ENCODE measurements around the gene RAB32.

RAB32 gene

DNA sequence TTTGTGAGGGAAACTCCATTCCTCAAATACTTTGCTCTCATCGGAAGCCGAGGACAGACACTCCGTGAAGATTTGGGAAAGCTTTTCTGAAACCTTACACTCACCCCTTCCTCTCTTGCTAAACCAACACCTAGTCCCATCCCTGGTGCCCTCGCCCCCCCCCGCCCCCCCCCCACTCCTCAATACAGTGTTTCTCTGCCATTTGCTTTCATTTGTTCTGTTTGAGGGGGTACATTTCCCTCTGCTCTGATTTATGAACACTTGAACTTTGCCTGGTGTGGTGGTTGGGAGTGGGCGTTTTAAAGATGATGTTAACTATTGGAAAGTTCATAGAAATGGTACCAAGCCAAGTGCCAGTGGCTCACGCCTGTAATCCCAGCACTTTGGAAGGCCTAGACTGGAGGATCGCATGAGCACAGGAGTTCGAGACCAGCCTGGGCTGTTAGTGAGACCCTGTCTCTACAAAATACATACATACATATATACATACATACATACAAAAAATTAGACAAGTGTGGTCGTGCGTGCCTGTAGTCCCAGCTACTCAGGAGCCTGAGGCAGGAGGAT, 1.1 kb downstream of the RAB32 start:
- peaks cover 0 to 4% of the 10 kb centered on the region in 2 experiments for H3K36me3 ChIP-seq (ENCODE audit: control insufficient read depth in 1 of 2, insufficient read depth in 2 of 2, low read length in 2 of 2)
- H3K4ac ChIP-seq (ENCODE audit: low read depth, low read length), result peak overlapping the region; percentile 94
- peaks cover 0 to 6% of the 10 kb centered on the region in 2 experiments for H3K4me1 ChIP-seq (ENCODE audit: control insufficient read depth in 1 of 2, insufficient read depth in 2 of 2, low read length in 2 of 2)
- H2BK12ac ChIP-seq (ENCODE audit: low read length), result no peak overlapping the region
- no peak overlapping the region for H4K12ac ChIP-seq (ENCODE audit: low read depth, low read length)
- H3K14ac ChIP-seq (ENCODE audit: low read length), result peak overlapping the region; percentile 83
- H3K9me3 ChIP-seq (ENCODE audit: insufficient read depth, low read depth, low read length), result no peaks in the 10 kb centered on the region
- no peak overlapping the region for H2BK120ac ChIP-seq (ENCODE audit: insufficient read depth, low read length, poor library complexity)
- H3K18ac ChIP-seq (ENCODE audit: low read length), result no peak overlapping the region
- WGBS (ENCODE audit: extremely low coverage, insufficient coverage, insufficient read length), result no CpG with 5 or more reads among the region's 11 CpGs
- peak overlapping the region; percentile 73 for H3K4me2 ChIP-seq (ENCODE audit: low read length)
- H3K79me1 ChIP-seq (ENCODE audit: low read length), result peaks cover 16% of the 10 kb centered on the region
- peaks cover 16% of the 10 kb centered on the region for H3K79me2 ChIP-seq (ENCODE audit: control insufficient read depth, insufficient read depth, low read length, poor library complexity)
- H3K27me3 ChIP-seq (ENCODE audit: insufficient read depth, low read length), result no peaks in the 10 kb centered on the region
- H2AFZ ChIP-seq (ENCODE audit: insufficient read depth, low read length, poor library complexity), result no peak overlapping the region
- H3K23ac ChIP-seq (ENCODE audit: low read length), result no peak overlapping the region
- H4K91ac ChIP-seq (ENCODE audit: low read depth, low read length), result peak overlapping the region; percentile 78
- H3K27ac ChIP-seq (ENCODE audit: low read depth, low read length), result peak overlapping the region; percentile 79
- no peak overlapping the region for H2AK5ac ChIP-seq (ENCODE audit: low read length)
- no peak for DNase-seq
- H2BK5ac ChIP-seq (ENCODE audit: low read depth, low read length, poor library complexity), result peak overlapping the region; percentile 74
- H3K9ac ChIP-seq (ENCODE audit: low read length), result peak overlapping the region; percentile 89
- H3K4me3 ChIP-seq (ENCODE audit: low read depth, low read length), result peak overlapping the region; percentile 85
- no peak overlapping the region for H4K8ac ChIP-seq (ENCODE audit: low read depth, low read length)

DNA sequence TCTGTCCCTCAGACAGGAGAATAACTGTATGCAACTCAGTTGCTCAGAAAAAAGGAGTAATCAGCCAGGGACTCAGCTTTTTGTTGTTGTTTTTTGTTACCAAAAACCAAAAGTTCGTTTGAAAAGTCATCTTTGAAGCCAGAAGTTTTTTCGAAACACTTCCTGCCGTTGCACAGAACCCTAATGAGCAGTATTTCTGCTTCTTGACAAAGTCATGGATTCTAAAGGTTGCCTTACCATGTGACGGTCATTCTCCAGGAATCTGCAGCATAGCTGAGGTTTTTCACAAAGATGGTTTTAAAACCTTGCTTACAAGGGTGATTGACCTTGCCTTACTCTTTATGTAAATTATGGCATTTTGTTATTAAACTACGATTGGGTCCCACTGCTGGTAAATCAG, 1.9 kb downstream of the RAB32 start:
- Histone ChIP-seq H4K8ac (ENCODE audit: low read depth, low read length) (no peak overlapping the region), H3K27me3 (ENCODE audit: insufficient read depth, low read length) (no peaks in the 10 kb centered on the region), H3K36me3 (ENCODE audit: control insufficient read depth in 1 of 2, insufficient read depth in 2 of 2, low read length in 2 of 2) (peaks cover 4 to 7% of the 10 kb centered on the region in 2 experiments), H3K9ac (ENCODE audit: low read length) (no peak overlapping the region), H2BK120ac (ENCODE audit: insufficient read depth, low read length, poor library complexity) (no peak overlapping the region), H2AK5ac (ENCODE audit: low read length) (no peak overlapping the region), H3K4me2 (ENCODE audit: low read length) (peak overlapping the region; percentile 73), H3K4me1 (ENCODE audit: control insufficient read depth in 1 of 2, insufficient read depth in 2 of 2, low read length in 2 of 2) (peaks cover 0 to 6% of the 10 kb centered on the region in 2 experiments), H4K12ac (ENCODE audit: low read depth, low read length) (no peak overlapping the region), H2BK5ac (ENCODE audit: low read depth, low read length, poor library complexity) (no peak overlapping the region), H3K79me2 (ENCODE audit: control insufficient read depth, insufficient read depth, low read length, poor library complexity) (peaks cover 16% of the 10 kb centered on the region), H3K18ac (ENCODE audit: low read length) (no peak overlapping the region), H3K4me3 (ENCODE audit: low read depth, low read length) (no peak overlapping the region), H3K4ac (ENCODE audit: low read depth, low read length) (no peak overlapping the region), H2AFZ (ENCODE audit: insufficient read depth, low read length, poor library complexity) (no peak overlapping the region), H3K27ac (ENCODE audit: low read depth, low read length) (peak overlapping the region; percentile 31), H4K91ac (ENCODE audit: low read depth, low read length) (no peak overlapping the region), H3K9me3 (ENCODE audit: insufficient read depth, low read depth, low read length) (no peaks in the 10 kb centered on the region), H2BK12ac (ENCODE audit: low read length) (no peak overlapping the region), H3K14ac (ENCODE audit: low read length) (no peak overlapping the region), H3K79me1 (ENCODE audit: low read length) (peaks cover 16% of the 10 kb centered on the region), H3K23ac (ENCODE audit: low read length) (no peak overlapping the region)
- DNase-seq, result peak; percentile 10 to 58
- no CpG with 5 or more reads among the region's 5 CpGs for WGBS (ENCODE audit: extremely low coverage, insufficient coverage, insufficient read length)

DNA sequence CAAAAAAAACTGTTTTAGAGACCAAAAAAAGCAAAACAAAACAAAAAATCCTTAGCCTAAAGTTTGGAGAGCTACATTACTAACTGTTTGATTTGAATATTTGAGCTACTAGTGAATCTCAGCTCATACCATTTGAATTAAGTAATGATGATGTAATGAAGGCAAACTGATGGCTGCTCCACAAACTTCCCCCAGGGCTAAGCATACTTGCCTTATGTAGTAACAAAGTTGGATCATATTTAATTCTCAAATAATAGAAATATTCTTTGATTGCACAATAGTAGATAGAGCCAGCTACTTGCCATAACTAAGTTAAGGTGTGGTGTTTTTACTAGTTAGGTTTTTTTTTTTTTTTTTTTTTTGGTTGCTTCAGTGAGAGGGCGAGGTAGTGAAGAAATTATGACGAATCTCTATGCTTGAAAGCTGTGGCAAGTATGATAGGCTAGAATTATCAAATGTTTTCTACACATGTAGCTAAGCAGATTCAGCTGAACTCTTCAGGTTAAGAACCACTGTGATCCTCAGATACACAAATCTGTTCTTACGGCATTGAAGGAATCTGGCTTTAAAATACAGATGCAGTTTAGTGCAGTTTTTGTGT, 2.9 kb downstream of the RAB32 start:
- Histone ChIP-seq H2BK12ac (ENCODE audit: low read length) (no peak overlapping the region), H3K4me2 (ENCODE audit: low read length) (peak overlapping the region; percentile 52), H4K8ac (ENCODE audit: low read depth, low read length) (no peak overlapping the region), H4K91ac (ENCODE audit: low read depth, low read length) (no peak overlapping the region), H2BK5ac (ENCODE audit: low read depth, low read length, poor library complexity) (no peak overlapping the region), H3K9ac (ENCODE audit: low read length) (no peak overlapping the region), H2AFZ (ENCODE audit: insufficient read depth, low read length, poor library complexity) (no peak overlapping the region), H2AK5ac (ENCODE audit: low read length) (no peak overlapping the region), H3K4me1 (ENCODE audit: control insufficient read depth in 1 of 2, insufficient read depth in 2 of 2, low read length in 2 of 2) (peaks cover 0 to 8% of the 10 kb centered on the region in 2 experiments), H2BK120ac (ENCODE audit: insufficient read depth, low read length, poor library complexity) (no peak overlapping the region), H3K4ac (ENCODE audit: low read depth, low read length) (no peak overlapping the region), H3K36me3 (ENCODE audit: control insufficient read depth in 1 of 2, insufficient read depth in 2 of 2, low read length in 2 of 2) (peaks cover 7 to 11% of the 10 kb centered on the region in 2 experiments), H3K27me3 (ENCODE audit: insufficient read depth, low read length) (no peaks in the 10 kb centered on the region), H3K79me1 (ENCODE audit: low read length) (peaks cover 16% of the 10 kb centered on the region), H3K9me3 (ENCODE audit: insufficient read depth, low read depth, low read length) (no peaks in the 10 kb centered on the region), H3K4me3 (ENCODE audit: low read depth, low read length) (no peak overlapping the region), H3K14ac (ENCODE audit: low read length) (no peak overlapping the region), H4K12ac (ENCODE audit: low read depth, low read length) (no peak overlapping the region), H3K23ac (ENCODE audit: low read length) (no peak overlapping the region), H3K18ac (ENCODE audit: low read length) (no peak overlapping the region), H3K27ac (ENCODE audit: low read depth, low read length) (no peak overlapping the region), H3K79me2 (ENCODE audit: control insufficient read depth, insufficient read depth, low read length, poor library complexity) (peaks cover 18% of the 10 kb centered on the region)
- no CpG with 5 or more reads among the region's 3 CpGs for WGBS (ENCODE audit: extremely low coverage, insufficient coverage, insufficient read length)
- peak; percentile 83 to 98 for DNase-seq

DNA sequence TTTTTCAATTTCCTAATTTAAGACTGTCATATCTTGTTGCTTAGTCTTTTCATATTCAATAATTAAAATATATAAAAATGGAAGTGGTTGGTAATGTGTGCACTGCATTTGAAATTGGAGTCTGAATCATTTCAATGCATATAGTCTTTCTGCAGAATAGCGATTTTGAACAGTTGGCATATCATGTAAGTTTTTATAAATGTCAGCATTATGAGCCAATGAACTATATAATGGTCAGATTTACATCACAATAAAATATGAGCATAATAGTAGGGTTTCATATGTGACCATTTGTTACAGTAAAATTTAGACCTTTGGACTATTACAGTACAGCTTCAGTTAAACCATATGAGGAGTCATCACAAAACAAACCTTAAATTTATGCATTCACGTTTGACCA, 4.3 kb downstream of the RAB32 start:
- peaks cover 7 to 11% of the 10 kb centered on the region in 2 experiments for H3K36me3 ChIP-seq (ENCODE audit: control insufficient read depth in 1 of 2, insufficient read depth in 2 of 2, low read length in 2 of 2)
- no peak overlapping the region for H3K23ac ChIP-seq (ENCODE audit: low read length)
- no peak overlapping the region for H3K4me3 ChIP-seq (ENCODE audit: low read depth, low read length)
- H3K14ac ChIP-seq (ENCODE audit: low read length), result no peak overlapping the region
- H3K4ac ChIP-seq (ENCODE audit: low read depth, low read length), result no peak overlapping the region
- H4K8ac ChIP-seq (ENCODE audit: low read depth, low read length), result no peak overlapping the region
- H4K12ac ChIP-seq (ENCODE audit: low read depth, low read length), result no peak overlapping the region
- H3K9ac ChIP-seq (ENCODE audit: low read length), result no peak overlapping the region
- no CpG with 5 or more reads among the region's 2 CpGs for WGBS (ENCODE audit: extremely low coverage, insufficient coverage, insufficient read length)
- no peaks in the 10 kb centered on the region for H3K9me3 ChIP-seq (ENCODE audit: insufficient read depth, low read depth, low read length)
- H3K27ac ChIP-seq (ENCODE audit: low read depth, low read length), result no peak overlapping the region
- H2BK5ac ChIP-seq (ENCODE audit: low read depth, low read length, poor library complexity), result no peak overlapping the region
- no peak overlapping the region for H2BK120ac ChIP-seq (ENCODE audit: insufficient read depth, low read length, poor library complexity)
- H3K4me2 ChIP-seq (ENCODE audit: low read length), result no peak overlapping the region
- DNase-seq, result no peak
- H3K79me1 ChIP-seq (ENCODE audit: low read length), result peaks cover 16% of the 10 kb centered on the region
- no peaks in the 10 kb centered on the region for H3K27me3 ChIP-seq (ENCODE audit: insufficient read depth, low read length)
- H2AK5ac ChIP-seq (ENCODE audit: low read length), result no peak overlapping the region
- H3K79me2 ChIP-seq (ENCODE audit: control insufficient read depth, insufficient read depth, low read length, poor library complexity), result peaks cover 18% of the 10 kb centered on the region
- no peak overlapping the region for H4K91ac ChIP-seq (ENCODE audit: low read depth, low read length)
- H3K4me1 ChIP-seq (ENCODE audit: control insufficient read depth in 1 of 2, insufficient read depth in 2 of 2, low read length in 2 of 2), result peaks cover 0 to 8% of the 10 kb centered on the region in 2 experiments
- no peak overlapping the region for H2BK12ac ChIP-seq (ENCODE audit: low read length)
- no peak overlapping the region for H2AFZ ChIP-seq (ENCODE audit: insufficient read depth, low read length, poor library complexity)
- no peak overlapping the region for H3K18ac ChIP-seq (ENCODE audit: low read length)
